Measurements from ENCODE around the gene PML.
A peak's percentile ranks its signal among the peaks of the same experiment; 100 is the strongest.

PML gene

DNA sequence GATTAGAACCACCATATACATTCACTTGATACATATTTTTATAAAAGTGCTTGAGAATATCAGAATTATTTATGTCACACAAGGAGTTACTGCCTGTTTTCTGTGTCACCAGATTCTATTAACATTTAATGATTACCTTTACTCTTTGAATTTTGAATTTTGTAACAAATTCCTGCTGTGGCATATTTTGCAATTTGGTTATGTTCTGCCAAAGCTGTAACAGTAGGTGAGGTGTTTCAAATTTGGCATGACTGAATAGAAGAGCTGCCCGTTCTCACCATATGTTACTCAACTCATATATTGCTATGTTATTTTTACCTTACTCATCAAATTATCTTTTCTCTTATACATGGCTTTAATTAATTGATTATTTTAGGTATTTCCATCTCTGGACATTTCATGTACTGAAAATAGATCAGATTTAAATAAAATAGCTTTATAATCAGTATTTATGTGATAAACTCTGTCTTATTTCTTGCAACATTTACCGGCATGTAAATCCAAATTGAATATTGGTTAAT, 18.9 kb downstream of the PML start:
- no peak for DNase-seq

DNA sequence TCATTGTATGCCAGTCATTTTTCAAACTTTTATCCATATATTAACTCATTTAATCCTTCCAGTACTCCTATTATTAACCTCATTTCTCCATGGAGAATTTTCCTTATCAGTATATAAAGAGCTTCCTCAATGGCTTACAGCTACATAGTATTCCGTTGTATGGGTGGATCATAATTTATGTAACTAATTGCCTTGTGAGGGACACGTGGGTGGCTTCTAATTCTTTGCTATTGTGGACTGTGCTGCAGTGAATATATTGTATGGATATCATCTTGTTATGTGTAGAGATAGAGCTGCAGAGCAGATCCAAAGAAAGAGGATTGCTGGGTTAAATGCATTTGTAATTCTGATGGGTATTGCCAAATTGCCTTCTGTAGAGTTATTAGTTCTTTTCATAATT, 25.2 kb downstream of the PML start:
- no peak for DNase-seq

DNA sequence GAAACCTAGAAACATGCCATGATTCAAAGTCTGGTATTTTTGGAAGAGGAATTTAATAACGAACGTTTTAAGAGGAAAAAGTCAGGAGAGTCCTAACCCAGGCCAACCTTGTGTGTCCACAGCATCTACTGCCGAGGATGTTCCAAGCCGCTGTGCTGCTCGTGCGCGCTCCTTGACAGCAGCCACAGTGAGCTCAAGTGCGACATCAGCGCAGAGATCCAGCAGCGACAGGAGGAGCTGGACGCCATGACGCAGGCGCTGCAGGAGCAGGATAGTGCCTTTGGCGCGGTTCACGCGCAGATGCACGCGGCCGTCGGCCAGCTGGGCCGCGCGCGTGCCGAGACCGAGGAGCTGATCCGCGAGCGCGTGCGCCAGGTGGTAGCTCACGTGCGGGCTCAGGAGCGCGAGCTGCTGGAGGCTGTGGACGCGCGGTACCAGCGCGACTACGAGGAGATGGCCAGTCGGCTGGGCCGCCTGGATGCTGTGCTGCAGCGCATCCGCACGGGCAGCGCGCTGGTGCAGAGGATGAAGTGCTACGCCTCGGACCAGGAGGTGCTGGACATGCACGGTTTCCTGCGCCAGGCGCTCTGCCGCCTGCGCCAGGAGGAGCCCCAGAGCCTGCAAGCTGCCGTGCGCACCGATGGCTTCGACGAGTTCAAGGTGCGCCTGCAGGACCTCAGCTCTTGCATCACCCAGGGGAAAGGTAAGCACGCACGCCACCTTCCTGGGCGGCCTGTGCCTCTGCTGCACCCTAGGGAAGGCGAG, 28.4 kb downstream of the PML start:
- no peak for DNase-seq

DNA sequence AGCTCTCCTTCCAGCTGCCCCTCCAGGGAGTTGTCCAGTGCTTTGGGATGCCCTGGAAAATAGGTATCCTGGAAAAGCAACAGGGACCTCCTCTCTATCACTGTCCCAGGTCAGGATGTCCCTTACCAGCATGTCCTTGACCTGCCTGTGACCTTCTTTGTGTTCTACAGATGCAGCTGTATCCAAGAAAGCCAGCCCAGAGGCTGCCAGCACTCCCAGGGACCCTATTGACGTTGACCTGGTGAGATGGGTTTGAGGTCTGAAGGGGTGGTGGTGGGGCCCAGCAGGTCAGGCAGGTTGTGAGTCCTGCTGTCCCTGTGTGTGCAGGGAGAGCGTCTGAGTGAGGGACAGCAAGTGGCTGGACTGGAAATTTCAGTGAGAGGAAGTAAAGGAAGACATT, 30.2 kb downstream of the PML start:
- DNase-seq, result no peak

DNA sequence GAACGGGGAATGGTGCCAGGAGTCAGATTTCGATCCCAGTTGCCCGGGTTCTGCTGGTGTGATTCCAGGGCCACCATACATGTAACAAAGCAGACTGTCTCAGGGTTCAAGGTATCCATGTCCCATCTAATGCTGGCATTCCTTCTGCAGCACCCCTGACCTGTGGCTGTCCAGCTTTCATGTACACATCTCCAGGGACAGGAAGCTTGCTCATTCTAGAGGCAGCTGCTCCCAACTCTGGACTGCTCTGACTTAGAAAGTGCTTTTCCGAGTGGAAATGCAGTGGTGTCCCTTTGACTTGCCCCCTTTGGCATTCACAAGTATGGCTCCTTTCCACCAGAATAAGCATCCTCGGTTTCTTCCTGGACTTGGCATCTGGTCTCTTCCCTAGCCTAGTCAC, 30.9 kb downstream of the PML start:
- DNase-seq, result no peak

DNA sequence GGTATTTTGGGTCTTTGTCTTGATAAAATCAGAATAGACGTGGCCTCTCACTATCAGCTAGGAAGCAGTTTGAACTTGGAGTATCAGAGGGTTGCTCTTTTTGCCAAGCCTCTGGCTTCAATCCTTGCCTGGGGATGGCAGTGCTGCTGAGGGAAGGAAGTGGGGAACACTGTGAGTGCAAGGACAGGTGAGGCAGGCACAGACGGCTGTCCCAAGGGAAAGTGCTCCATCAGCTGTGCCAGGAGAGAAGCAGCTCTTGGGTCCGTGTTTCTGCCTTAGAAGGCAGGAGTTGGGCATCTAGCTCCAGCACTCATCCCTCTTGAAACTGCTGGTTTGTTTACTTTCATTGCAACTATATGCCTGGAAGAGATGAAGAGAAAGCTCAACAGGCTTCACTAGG, 33.2 kb downstream of the PML start:
- DNase-seq, result no peak

DNA sequence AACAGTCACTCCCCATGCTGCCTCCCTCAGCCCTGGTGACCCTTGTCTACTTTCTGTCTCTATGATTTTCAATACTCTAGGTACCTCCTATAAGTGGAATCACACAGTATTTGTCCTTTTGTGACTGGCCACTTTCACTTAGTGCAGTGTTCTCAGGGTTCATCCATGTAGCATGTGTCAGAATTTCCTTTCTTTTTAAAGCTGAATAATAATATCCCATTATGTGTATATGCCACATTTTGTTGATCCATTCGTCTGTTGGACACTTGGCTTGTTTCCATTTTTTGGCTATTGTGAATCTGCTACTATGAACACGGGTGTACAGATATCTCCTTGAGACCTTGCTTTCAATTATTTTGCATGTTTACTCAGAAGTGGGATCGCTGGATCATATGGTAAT, 34.1 kb downstream of the PML start:
- DNase-seq, result no peak

DNA sequence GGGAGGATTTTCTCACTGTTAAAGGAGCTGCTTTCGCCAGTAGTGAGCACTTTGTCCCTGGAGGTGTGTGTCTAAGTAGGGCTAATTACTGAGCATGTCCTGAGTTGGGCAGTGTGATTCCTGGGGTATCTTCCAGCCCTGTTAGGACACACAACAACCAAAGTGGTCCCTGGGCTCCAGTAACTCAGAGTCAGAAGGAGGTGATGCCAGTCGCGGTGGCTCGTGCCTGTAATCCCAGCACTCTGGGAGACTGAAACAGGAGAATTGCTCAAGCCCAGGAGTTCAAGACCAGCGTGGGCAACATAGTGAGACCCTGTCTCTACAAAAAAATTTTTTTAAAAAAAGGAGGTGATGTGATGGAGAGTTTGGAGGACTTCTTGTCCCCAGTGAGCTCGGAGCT, 37.5 kb downstream of the PML start:
- no peak for DNase-seq

DNA sequence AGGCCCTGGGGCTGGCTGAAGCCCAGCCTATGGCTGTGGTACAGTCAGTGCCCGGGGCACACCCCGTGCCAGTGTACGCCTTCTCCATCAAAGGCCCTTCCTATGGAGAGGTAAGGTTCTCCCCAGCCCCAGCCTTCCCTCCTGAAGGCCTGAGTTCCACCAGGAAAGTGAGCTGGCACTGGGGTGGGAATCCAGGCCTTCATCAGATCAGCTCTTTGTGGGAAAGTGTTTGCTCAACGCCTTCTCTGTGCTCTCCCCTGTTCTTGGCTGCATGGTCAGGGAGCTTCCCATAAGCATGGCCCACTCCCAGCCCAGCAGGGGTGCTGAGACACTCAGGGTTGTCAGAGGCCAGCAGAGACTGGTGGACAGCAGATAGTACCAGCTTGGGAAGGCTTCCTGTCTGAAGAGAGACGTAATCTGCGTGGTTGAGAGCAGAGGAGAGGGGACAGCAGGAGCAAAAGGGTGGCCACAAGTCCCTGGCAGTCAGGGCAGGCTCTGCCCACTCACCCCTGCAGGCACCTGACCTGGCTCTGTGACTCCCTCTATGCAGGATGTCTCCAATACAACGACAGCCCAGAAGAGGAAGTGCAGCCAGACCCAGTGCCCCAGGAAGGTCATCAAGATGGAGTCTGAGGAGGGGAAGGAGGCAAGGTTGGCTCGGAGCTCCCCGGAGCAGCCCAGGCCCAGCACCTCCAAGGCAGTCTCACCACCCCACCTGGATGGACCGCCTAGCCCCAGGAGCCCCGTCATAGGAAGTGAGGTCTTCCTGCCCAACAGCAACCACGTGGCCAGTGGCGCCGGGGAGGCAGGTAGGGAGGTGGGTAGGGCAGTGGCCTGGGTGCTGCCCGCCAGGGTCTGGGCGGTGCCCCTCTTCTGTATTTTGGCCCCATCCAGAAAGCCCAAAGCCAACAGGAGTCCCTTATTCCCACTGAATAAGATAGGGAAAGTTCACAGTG, 38.4 kb downstream of the PML start:
- no peak for DNase-seq

DNA sequence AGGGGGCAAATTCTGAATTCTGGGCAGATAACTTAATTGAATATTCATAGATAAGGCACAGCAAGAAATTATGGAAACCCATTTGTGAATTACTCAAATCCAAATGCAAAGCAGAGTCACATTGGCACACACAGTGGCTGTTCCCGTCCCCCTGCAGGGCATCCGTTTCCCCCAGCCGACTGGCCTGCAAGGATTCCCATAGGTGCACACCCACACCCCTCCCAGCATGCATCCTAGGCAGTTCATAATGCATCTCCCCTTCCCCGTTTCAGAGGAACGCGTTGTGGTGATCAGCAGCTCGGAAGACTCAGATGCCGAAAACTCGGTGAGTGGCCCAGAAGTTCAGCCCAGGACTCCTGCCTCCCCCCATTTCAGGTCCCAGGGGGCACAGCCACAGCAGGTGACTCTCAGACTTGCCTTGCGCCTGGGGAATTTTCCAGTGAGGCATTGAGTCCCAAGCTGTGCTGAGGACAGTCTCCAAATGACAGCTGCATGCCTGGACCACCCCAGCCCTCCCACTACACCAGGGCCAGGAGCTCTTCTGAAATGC, 39.8 kb downstream of the PML start:
- DNase-seq, result no peak

DNA sequence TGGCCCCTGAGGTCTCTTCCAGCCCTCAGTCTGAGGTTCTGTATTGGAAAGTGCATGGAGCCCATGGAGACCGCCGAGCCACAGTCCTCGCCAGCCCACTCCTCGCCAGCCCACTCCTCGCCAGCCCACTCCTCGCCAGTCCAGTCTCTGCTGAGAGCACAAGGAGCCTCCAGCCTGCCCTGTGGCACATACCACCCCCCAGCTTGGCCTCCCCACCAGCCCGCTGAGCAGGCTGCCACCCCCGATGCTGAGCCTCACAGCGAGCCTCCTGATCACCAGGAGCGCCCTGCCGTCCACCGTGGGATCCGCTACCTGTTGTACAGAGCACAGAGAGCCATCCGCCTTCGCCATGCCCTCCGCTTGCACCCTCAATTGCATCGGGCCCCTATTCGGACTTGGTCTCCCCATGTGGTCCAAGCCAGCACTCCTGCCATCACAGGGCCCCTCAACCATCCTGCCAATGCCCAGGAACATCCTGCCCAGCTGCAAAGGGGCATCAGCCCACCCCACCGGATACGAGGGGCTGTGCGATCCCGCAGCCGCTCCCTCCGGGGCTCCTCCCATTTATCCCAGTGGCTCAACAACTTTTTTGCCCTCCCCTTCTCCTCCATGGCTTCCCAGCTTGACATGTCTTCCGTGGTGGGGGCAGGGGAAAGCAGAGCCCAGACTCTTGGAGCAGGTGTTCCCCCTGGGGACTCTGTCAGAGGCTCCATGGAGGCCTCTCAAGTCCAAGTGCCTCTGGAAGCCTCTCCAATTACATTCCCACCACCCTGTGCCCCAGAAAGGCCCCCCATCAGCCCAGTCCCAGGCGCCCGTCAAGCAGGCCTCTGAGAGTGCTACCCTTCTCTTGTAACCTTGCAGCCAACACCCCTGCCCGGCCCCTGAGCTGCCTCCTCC, 40.9 kb downstream of the PML start:
- DNase-seq, result no peak

DNA sequence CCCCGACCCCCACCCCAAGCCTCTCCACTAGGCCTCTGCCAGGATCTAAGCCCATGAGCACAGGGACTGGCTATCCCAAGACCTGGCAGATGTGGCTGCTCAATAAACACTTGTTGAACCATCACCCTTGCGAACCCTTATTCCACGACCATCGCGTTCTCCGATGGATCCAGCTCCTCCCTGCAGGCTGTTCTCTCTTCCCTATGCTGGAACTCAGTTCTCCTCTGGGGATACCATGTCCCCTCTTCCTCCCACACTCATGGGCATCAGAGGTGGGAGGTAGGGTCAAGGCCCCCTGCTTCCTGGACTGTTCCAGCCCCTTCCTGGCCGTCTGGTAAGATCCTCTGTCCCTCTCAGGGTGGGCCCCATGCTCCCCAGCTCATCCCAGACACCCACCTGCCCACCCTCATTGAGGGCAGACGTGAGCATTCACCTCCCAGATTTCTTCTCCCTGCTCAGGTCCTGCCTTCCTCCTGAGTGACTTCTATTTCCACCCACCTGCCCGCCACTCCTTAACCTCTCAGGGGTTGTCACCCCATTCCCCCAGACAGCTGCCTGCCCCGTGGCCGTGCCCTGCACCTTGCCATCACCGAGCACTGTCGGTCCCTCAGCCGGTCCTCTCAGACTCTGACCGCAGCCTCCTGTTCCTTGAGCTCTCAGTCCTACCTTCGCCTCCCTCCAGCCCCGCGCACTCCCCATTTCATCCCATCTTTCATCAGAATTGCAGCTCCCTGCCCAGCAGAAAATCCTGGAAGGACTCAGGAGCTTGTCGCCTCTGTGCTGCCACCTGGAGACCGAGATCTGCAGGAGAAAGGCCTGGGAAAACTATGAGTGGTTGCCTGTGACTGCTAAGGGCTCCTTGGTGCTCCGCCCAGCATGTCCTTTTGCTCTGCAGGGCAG, 42.0 kb downstream of the PML start:
- peak; percentile 66 for DNase-seq

DNA sequence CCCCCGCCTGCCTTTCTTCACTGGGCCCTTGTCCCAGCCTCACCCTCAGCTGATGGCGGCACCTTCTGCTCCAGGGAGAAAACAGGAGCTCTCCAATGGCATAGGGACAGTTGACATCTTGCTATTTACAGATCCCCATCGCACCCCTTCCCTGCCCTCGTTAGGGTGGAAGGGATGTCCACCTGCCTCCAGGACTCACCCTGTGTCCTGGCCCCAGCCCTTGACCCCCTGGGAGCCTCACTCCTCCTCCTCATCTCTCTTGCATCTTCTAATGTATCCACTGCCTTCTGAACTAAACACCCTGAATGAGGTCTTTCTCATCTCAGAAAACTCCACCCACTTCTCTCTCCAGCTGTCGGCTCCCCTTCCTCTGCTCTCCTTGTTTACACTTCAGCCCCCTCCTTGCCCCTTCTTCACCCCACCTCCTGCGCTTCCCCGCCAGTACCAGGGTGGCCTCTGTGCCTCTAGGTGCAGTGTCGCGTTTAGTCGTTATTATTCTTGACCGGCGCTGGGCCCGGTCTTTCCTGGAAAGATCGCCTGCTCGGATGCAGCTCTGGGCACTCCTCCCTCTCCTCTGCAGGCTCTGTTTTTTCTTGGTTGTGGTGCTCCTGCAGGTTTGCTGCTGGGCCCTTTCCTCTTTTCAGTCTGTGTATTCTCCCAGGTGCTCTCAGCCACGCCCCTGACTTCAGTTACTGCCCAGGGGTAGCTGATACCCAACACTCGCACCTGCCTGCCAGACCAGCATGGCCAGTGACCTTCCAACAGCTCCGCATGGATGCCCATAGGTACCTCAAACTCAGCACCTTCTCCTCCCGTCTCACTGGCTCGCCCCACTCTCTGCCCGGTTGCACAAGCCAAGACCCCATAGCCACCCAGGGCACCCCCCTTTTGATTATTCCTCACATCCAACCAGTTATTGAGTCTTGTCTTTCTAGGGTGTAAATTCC, 42.9 kb downstream of the PML start:
- DNase-seq, result no peak

DNA sequence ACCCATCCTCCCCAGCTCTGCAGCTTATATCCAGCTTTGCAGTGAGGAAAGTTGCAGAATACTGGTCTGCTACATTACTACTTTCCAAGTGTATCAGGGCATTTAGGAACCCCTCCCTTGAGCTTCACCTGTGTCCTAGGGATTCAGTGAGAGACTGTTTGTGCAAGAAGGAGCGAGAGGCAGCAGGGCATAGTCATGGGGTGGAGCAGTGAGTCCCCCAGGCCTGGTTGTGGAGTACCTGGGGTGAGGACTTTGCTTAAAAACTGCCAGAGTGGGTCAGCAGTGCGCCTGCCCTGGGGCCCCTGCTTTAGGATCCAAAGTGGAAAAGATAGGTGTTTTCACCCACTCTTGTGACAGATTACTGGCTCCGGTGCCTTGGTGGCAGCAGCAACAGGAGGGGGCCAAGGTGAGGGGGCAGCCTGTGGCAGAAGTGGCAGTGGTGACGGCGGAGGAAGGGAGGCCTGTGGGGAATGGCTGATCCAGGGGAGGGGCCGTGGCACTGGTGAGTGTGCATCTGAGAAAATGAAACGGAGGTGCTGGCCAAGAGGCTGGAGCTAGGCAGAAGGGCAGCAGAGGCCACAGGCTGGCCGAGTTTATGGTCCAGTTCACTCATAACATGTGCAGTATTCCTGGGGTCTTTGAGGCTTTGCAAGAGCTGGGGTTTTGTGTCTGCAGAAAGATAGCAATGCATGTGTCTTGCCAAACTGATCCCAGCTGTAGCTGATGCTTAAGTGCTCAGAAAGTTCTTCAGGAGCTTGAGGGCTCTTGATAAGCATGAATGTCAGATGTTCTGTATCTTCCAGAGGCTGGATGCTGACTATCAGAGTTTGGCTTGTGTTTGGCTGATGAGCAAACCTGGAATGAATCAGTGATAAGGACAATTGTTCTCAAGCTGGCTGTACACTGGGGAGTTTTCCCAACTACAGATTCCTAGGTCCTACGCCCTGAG, 44.5 kb downstream of the PML start:
- DNase-seq, result peak; percentile 15

DNA sequence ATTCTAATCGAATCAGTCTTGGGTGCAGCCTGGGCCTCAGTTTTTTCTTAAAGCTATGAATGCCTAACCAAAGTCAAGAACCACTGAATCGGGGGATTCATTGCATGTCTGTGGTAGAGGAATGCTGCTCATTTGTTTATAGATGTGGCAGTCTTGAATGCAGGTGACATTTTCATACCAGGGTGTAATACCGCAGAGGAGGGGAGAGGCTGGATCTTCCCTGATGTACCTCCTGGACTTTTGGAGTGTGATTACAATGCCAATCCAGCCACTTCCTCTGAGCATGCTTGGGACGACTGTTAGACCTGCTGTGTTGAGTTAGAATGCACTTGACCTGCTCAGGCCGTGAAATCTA, 45.1 kb downstream of the PML start:
- DNase-seq, result peak; percentile 14

DNA sequence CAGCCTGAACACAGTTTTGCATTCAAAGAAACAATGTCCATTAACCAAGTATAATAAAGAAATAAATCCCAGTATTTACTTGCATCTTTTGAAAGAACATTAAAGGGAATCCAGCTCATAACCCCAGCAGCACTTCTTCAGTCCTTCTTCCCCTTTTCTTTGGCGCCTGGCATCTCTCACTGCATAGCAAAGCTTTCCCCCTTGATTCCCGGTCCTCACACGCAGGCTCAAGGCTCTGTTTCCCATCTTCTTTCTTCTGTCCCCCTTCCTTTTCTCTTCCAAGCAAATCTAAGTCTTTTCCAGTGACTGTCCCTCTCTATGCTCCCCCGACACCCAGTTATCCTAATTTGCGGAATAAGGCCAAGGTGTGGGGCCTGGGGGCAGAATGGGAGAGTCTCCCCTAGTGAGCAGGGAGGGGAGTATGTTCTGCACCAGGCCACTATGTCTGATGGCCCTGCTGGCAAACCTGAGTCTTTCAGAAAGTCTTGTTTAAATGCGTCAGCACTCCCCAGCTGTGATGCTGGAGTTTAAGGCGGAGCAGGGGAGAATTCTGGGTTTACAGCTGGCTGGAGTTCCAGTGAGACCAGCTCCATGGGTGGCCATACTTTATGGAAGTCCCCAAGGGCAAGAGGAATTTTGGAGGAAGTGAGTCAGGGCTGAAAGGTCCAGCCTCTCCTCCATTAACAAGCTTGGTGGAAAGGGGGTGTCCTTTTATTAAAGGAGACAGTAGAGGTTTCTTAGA, 45.8 kb downstream of the PML start:
- DNase-seq, result peak; percentile 98

DNA sequence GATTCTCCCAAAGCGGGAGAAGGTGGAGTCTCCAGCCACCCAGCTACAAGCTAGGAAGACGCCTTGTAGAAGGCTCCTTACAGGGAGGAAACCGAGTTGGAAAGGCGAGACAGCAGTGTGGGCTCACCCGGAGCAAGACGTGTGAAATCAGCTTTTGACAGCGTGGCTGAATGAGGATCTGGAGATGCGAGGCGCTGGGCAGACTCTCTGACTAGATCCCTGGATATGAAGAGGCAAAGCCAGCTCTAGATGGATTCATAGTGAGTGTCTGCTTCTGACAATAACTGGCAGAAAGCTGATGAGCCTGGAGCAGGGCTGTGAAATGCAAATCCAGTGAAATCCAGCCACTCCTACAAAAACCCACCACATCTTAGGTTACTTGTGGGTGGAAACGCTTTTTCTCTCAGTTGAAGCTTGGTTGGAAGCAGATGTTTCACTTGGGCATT, 46.8 kb downstream of the PML start:
- peak; percentile 62 for DNase-seq

DNA sequence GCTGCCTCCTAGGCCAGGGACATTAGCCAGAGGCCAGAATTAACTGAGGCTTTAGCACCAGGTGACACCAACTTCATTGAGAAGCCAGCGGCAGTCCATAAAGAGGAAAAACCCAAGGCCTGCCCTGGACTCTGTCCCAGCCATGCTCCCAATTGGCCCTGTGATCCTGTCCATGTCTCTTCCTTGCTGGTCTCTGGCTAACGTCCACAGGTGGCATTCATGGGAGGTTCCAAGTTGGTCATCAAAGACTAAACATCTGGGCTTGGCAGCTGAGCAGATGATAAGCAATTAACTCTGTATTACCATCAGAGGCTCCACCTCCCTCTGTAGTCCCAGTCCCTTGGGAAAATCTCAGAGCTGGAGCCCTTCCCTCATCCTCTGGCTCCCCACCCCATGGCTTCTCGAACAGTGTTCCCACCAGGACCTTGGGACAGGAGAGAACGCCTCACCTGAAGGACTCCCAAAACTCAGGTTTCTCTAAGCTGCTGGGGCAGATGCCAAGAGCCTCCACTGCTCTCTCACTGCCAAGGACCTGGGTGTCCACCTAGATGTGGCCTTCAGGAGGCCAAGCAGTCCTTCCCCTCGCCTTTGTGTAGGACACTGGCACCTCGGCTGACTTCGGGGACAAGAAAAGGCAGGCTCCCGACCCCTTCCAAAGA, 47.4 kb downstream of the PML start:
- DNase-seq, result no peak

Data from fibroblast of skin of right quadriceps (primary cell).